ENCODE measurements around the gene FAM151A.

The FAM151A gene

GRCh38 chr1:54652168-54652567 is 28.8 kb upstream of the FAM151A start:
- no peak overlapping the region for H3K27ac ChIP-seq

GRCh38 chr1:54651608-54652007 is 28.3 kb upstream of the FAM151A start:
- no peak overlapping the region for H3K4me3 ChIP-seq
- DNase-seq, result no peak
- peaks cover 0 to 4% (median 1%) of the 10 kb centered on the region in 4 donors for H3K4me1 ChIP-seq
- no peak overlapping the region for H3K27ac ChIP-seq
- no peaks in the 10 kb centered on the region for H3K36me3 ChIP-seq
- H3K27me3 ChIP-seq, result no peaks in the 10 kb centered on the region
- no peaks in the 10 kb centered on the region for H3K9me3 ChIP-seq
- no peak for TF ChIP-seq CTCF (IDR thresholded peaks at IDR 0.05)
- intact Hi-C loops (cut with DNase I; ENCODE audit: low total_unique reads), result no loop called here

More at GRCh38 chr1:54652168-54652567, 28.8 kb upstream of the FAM151A start:
- intact Hi-C loops (cut with DNase I; ENCODE audit: low total_unique reads), result no loop called here
- Histone ChIP-seq H3K4me3 (no peak overlapping the region), H3K9me3 (no peaks in the 10 kb centered on the region), H3K36me3 (no peaks in the 10 kb centered on the region), H3K4me1 (no peaks in the 10 kb centered on the region), H3K27me3 (no peaks in the 10 kb centered on the region)
- no peak for TF ChIP-seq CTCF (IDR thresholded peaks at IDR 0.05)
- no peak for DNase-seq

- DNase-seq, result no peak
- intact Hi-C loops (cut with DNase I; ENCODE audit: low total_unique reads), result no loop called here
- TF ChIP-seq CTCF (IDR thresholded peaks at IDR 0.05), result no peak
- no peaks in the 10 kb centered on the region for H3K9me3 ChIP-seq
- H3K36me3 ChIP-seq, result no peaks in the 10 kb centered on the region
- peaks cover 0 to 16% (median 6%) of the 10 kb centered on the region in 4 donors for H3K4me1 ChIP-seq
- no peak overlapping the region for H3K4me3 ChIP-seq
- H3K27me3 ChIP-seq, result no peaks in the 10 kb centered on the region
- no peak overlapping the region for H3K27ac ChIP-seq
Measured at GRCh38 chr1:54650417-54650816, 27.1 kb upstream of the FAM151A start.

GRCh38 chr1:54649921-54650320 is 26.6 kb upstream of the FAM151A start:
- Histone ChIP-seq H3K27me3 (no peaks in the 10 kb centered on the region), H3K36me3 (no peaks in the 10 kb centered on the region), H3K4me3 (no peak overlapping the region), H3K9me3 (no peaks in the 10 kb centered on the region), H3K27ac (no peak overlapping the region), H3K4me1 (peaks cover 0 to 19% (median 6%) of the 10 kb centered on the region in 4 donors)
- TF ChIP-seq CTCF (IDR thresholded peaks at IDR 0.05), result no peak
- intact Hi-C loops (cut with DNase I; ENCODE audit: low total_unique reads), result loop anchor here (10.0 kb wide), 1 partner anchor 105 kb away; the partner anchor contains the start of gene ACOT11
- no peak for DNase-seq

- Histone ChIP-seq H3K9me3 (no peaks in the 10 kb centered on the region), H3K4me3 (no peak overlapping the region), H3K36me3 (no peaks in the 10 kb centered on the region), H3K27me3 (no peaks in the 10 kb centered on the region), H3K27ac (no peak overlapping the region), H3K4me1 (peaks cover 0 to 19% (median 6%) of the 10 kb centered on the region in 4 donors)
- no peak for TF ChIP-seq CTCF (IDR thresholded peaks at IDR 0.05)
- intact Hi-C loops (cut with DNase I; ENCODE audit: low total_unique reads), result loop anchor here (10.0 kb wide), 1 partner anchor 105 kb away; the partner anchor contains the start of gene ACOT11
- no peak for DNase-seq
Measured at GRCh38 chr1:54649130-54649898, 26.0 kb upstream of the FAM151A start.

Data from tibial artery (tissue), 4 donors.